Measurements from ENCODE around the gene GALNT1. TPM values are rescaled to one million over a fixed set of nuclear protein-coding genes. Genes with fewer than 3 reads are reported as not detected.

GALNT1 gene
- total and polyA plus RNA-seq, 9 of the 15 experiments (the other 6 are each of a cell fraction or from before 2014, with no cell fraction given): 14.4 to 54.1 (median 36.6) TPM

DNA sequence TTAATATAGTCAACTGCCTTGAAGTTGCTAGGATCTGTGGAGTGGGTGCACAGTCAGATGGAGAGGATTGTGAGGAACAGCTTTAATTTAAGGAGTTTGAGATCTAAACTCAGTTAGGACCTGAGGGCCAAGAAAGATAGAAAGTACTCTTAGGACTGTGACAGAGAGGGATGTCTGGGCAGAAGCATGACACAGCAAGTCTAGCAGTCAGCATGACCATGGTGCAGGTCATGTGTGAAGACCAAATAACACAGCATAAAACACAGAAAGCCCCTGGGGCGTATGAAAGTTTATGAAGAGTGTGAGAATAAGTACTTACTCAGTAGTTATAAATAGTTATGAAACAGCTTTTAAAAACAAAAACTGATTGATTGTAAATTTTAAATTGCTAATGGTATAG is 107.2 kb downstream of the GALNT1 start (continued):
- TF ChIP-seq ETS2 (tag; IDR thresholded peaks at IDR 0.05; ENCODE audit: borderline replicate concordance, poor library complexity, severe bottlenecking) (no peak), RCOR1 (IDR thresholded peaks at IDR 0.05; ENCODE audit: borderline replicate concordance in 1 of 2, low read depth in 2 of 2, low read length in 2 of 2) (0 out of 4 replicates have a peak, but pooled peaks of 1 of the 2 experiments have one; percentile 25), ZNF717 (CRISPR knock-in tag; IDR thresholded peaks at IDR 0.05) (no peak), RBM25 (IDR thresholded peaks at IDR 0.05; ENCODE audit: low read depth, low read length, severe bottlenecking) (peak; percentile 8), LCOR (CRISPR knock-in tag; IDR thresholded peaks at IDR 0.05) (no peak), TBL1XR1 (IDR thresholded peaks at IDR 0.05; ENCODE audit: low read length in 2 of 2) (no peak), POLR2AphosphoS5 (IDR thresholded peaks at IDR 0.05; ENCODE audit: control insufficient read depth, insufficient read depth, low read depth, low read length) (no peak), SMAD1 (IDR thresholded peaks at IDR 0.05; ENCODE audit: low read depth, low read length, partially characterized antibody) (no peak), ZBTB12 (CRISPR knock-in tag; IDR thresholded peaks at IDR 0.05) (no peak), NR3C1 (CRISPR knock-in tag; IDR thresholded peaks at IDR 0.05) (no peak), KLF6 (CRISPR knock-in tag; IDR thresholded peaks at IDR 0.05; ENCODE audit: borderline replicate concordance) (no peak), RFX1 (IDR thresholded peaks at IDR 0.05) (no peak), NR2F6 (CRISPR knock-in tag; IDR thresholded peaks at IDR 0.05) (no peak), ZNF239 (CRISPR knock-in tag; IDR thresholded peaks at IDR 0.05) (no peak), HNRNPK (IDR thresholded peaks at IDR 0.05; ENCODE audit: low read depth, low read length, poor library complexity, severe bottlenecking) (no peak), RB1 (IDR thresholded peaks at IDR 0.05; ENCODE audit: low read depth) (no peak), TBP (optimal IDR thresholded peaks at IDR 0.05; ENCODE audit: low read depth, low read length) (no peak), EHMT2 (IDR thresholded peaks at IDR 0.05) (no peak), ZBTB17 (CRISPR knock-in tag; IDR thresholded peaks at IDR 0.05) (no peak), BDP1 (IDR thresholded peaks at IDR 0.05; ENCODE audit: insufficient read depth, insufficient read length) (no peak)
- TF ChIP-seq, protein P1, sequence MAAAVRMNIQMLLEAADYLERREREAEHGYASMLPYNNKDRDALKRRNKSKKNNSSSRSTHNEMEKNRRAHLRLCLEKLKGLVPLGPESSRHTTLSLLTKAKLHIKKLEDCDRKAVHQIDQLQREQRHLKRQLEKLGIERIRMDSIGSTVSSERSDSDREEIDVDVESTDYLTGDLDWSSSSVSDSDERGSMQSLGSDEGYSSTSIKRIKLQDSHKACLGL (CRISPR knock-in tag; IDR thresholded peaks at IDR 0.05; ENCODE audit: borderline replicate concordance, poor library complexity, severe bottlenecking): no peak
- TF ChIP-seq, protein P2, sequence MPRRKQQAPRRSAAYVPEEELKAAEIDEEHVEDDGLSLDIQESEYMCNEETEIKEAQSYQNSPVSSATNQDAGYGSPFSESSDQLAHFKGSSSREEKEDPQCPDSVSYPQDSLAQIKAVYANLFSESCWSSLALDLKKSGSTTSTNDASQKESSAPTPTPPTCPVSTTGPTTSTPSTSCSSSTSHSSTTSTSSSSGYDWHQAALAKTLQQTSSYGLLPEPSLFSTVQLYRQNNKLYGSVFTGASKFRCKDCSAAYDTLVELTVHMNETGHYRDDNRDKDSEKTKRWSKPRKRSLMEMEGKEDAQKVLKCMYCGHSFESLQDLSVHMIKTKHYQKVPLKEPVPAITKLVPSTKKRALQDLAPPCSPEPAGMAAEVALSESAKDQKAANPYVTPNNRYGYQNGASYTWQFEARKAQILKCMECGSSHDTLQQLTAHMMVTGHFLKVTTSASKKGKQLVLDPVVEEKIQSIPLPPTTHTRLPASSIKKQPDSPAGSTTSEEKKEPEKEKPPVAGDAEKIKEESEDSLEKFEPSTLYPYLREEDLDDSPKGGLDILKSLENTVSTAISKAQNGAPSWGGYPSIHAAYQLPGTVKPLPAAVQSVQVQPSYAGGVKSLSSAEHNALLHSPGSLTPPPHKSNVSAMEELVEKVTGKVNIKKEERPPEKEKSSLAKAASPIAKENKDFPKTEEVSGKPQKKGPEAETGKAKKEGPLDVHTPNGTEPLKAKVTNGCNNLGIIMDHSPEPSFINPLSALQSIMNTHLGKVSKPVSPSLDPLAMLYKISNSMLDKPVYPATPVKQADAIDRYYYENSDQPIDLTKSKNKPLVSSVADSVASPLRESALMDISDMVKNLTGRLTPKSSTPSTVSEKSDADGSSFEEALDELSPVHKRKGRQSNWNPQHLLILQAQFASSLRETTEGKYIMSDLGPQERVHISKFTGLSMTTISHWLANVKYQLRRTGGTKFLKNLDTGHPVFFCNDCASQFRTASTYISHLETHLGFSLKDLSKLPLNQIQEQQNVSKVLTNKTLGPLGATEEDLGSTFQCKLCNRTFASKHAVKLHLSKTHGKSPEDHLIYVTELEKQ (CRISPR knock-in tag; IDR thresholded peaks at IDR 0.05): no peak

All from K562 (cell line).